GM18870 (cell line): Measurements from ENCODE around the gene DDN.

Source experiments
- ATAC-seq: cut with Tn5 transposase; IDR thresholded peaks from one replicate; pipeline ENCODE4 v1.9.1; 2021; ENCODE audit warnings: moderate library complexity; ENCODE audit not compliant: unreplicated experiment

The DDN gene

GRCh38 chr12:48985475-48985897 lies 13.7 kb downstream of the DDN start:
- ATAC-seq = no peak

GRCh38 chr12:48982397-48983080 lies 16.6 kb downstream of the DDN start:
- ATAC-seq = no peak

- ATAC-seq = no peak
Measured at GRCh38 chr12:48981757-48982157, 17.4 kb downstream of the DDN start.

- no peak for ATAC-seq
Measured at GRCh38 chr12:48980953-48981756, 18.0 kb downstream of the DDN start.

- no peak for ATAC-seq
Measured at GRCh38 chr12:48980389-48980952, 18.7 kb downstream of the DDN start.

GRCh38 chr12:48979602-48980388 lies 19.4 kb downstream of the DDN start:
- ATAC-seq = no peak

GRCh38 chr12:48978741-48979601 lies 20.2 kb downstream of the DDN start:
- ATAC-seq = no peak

- ATAC-seq = no peak
Measured at GRCh38 chr12:48978291-48978740, 20.9 kb downstream of the DDN start, which contains the start of gene WNT1. Gene WNT1 (plus strand): TSS chr12:48978322. CDS start chr12:48978651, 329 bp downstream.

- ATAC-seq = no peak
Measured at GRCh38 chr12:48977290-48978281, 21.6 kb downstream of the DDN start.

GRCh38 chr12:48973941-48974673 lies 25.1 kb downstream of the DDN start:
- no peak for ATAC-seq

- no peak for ATAC-seq
Measured at GRCh38 chr12:48973531-48973930, 25.6 kb downstream of the DDN start.

- ATAC-seq = no peak
Measured at GRCh38 chr12:48972952-48973483, 26.2 kb downstream of the DDN start.

GRCh38 chr12:48972213-48972951 lies 26.8 kb downstream of the DDN start:
- ATAC-seq = no peak

- ATAC-seq = no peak
Measured at GRCh38 chr12:48970702-48971334, 28.4 kb downstream of the DDN start.

- ATAC-seq = no peak
Measured at GRCh38 chr12:48969833-48970701, 29.1 kb downstream of the DDN start.
